Measurements from ENCODE around the gene DYRK1A. TPM values are rescaled to one million over a fixed set of nuclear protein-coding genes. Genes with fewer than 3 reads are reported as not detected.

Gene DYRK1A
- total RNA-seq, 1 experiment from 2014 or later: 48.7 TPM

DNA sequence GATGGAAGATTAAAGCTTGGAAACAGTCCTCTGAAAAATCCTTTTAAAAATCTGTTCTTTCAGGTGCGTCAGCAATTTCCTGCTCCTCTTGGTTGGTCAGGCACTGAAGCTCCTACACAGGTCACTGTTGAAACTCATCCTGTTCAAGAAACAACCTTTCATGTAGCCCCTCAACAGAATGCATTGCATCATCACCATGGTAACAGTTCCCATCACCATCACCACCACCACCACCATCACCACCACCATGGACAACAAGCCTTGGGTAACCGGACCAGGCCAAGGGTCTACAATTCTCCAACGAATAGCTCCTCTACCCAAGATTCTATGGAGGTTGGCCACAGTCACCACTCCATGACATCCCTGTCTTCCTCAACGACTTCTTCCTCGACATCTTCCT is 145.3 kb downstream of the DYRK1A start:
- CTCF ChIA-PET: no interaction called here

DNA sequence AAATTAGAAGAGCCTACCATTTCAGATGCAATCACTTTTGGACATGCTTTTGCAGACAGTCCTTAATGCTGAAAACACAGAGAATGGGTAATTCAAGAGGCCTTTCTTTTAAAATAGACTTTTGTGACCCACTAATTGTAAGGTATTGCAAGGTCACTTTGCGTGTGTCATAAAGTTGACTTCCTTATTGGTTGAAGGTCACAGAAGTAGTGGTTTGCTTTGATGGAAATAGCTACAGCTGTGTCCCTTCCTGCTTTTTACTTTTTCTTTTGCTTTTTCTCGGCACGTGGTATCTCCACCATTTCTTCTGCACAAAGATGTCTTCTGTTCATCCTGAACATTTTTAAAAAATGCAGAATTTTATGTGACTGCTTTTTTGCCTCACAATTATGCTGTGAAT is 146.8 kb downstream of the DYRK1A start:
- TF ChIP-seq EZH2 (IDR thresholded peaks at IDR 0.05; ENCODE audit: low read length, unreplicated experiment) (no peak), EZH2phosphoT487 (IDR thresholded peaks at IDR 0.05; ENCODE audit: borderline replicate concordance, low read length) (no peak)
- TF ChIP-seq, protein P1, sequence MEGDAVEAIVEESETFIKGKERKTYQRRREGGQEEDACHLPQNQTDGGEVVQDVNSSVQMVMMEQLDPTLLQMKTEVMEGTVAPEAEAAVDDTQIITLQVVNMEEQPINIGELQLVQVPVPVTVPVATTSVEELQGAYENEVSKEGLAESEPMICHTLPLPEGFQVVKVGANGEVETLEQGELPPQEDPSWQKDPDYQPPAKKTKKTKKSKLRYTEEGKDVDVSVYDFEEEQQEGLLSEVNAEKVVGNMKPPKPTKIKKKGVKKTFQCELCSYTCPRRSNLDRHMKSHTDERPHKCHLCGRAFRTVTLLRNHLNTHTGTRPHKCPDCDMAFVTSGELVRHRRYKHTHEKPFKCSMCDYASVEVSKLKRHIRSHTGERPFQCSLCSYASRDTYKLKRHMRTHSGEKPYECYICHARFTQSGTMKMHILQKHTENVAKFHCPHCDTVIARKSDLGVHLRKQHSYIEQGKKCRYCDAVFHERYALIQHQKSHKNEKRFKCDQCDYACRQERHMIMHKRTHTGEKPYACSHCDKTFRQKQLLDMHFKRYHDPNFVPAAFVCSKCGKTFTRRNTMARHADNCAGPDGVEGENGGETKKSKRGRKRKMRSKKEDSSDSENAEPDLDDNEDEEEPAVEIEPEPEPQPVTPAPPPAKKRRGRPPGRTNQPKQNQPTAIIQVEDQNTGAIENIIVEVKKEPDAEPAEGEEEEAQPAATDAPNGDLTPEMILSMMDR (conservative IDR thresholded peaks at IDR 0.05; ENCODE audit: low read depth, low read length): no peak

More for the DNA sequence above, 145.3 kb downstream of the DYRK1A start:
- no peaks in the 10 kb centered on the region for H4K20me1 ChIP-seq (ENCODE audit: low read length)
- no peak overlapping the region for H3K4me3 ChIP-seq (ENCODE audit: low read length)
- H3F3A ChIP-seq (ENCODE audit: low read length, unreplicated experiment): no peaks in the 10 kb centered on the region
- POLR2A ChIA-PET (ENCODE audit: unreplicated experiment): no interaction called here
- H3K27ac ChIP-seq (ENCODE audit: low read length): no peak overlapping the region
- no TSS peak for BruUV-seq (replicated peaks)
- intact Hi-C loops (cut with micrococcal nuclease): no loop called here
- H3K9ac ChIP-seq (ENCODE audit: low read length): no peak overlapping the region
- peaks cover 70% of the 10 kb centered on the region for H3K36me3 ChIP-seq (ENCODE audit: low read depth, low read length)
- H3K27me3 ChIP-seq (ENCODE audit: low read length): no peaks in the 10 kb centered on the region
- TF ChIP-seq EZH2phosphoT487 (IDR thresholded peaks at IDR 0.05; ENCODE audit: borderline replicate concordance, low read length) (no peak), EZH2 (IDR thresholded peaks at IDR 0.05; ENCODE audit: low read length, unreplicated experiment) (no peak)
- TF ChIP-seq, protein P1 (conservative IDR thresholded peaks at IDR 0.05; ENCODE audit: low read depth, low read length): no peak
- H3K79me2 ChIP-seq (ENCODE audit: low read length): no peaks in the 10 kb centered on the region
- H3K9me2 ChIP-seq (replicated peaks; ENCODE audit: low read length): no peaks in the 10 kb centered on the region
- no peak overlapping the region for H2AFZ ChIP-seq (ENCODE audit: low read length)
- DNase-seq (no peak), ATAC-seq (no peak)
- no peak overlapping the region for H3K4me2 ChIP-seq (ENCODE audit: low read length)
- H3K4me1 ChIP-seq (ENCODE audit: insufficient read depth, low read length): no peaks in the 10 kb centered on the region
- H3K9me3 ChIP-seq (ENCODE audit: low read length): no peaks in the 10 kb centered on the region

DNA sequence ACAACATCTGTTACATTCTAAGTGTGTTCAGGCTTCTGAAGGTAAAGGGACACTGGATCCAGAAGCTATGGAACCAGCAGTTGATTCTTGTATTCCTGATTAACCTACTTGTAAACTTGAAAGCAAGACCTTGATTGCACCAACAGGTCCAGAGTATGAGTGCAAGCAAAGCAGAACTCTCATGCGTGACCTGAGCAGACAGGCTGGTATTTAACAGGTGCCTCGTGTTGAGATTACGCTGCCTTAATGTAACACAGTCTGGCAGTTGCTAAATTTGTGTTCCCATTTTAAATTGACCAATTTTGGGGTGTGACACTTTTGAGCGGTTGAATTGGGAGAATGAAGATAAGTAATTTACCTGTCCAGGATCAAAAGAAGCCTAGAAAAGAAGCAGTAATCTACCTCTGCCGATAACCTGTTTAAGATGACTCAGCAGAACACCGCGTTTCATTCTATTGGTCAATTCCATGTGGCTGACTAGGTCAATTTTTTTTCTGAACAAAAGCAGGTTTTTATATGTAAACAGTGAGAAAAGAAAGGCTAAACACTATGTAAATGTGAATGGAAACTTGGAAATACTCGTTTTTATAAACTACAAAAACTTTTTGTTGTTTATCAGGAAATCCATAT is 147.6 kb downstream of the DYRK1A start:
- Histone ChIP-seq H4K20me1 (ENCODE audit: low read length) (no peaks in the 10 kb centered on the region), H2AFZ (ENCODE audit: low read length) (no peak overlapping the region), H3K4me3 (ENCODE audit: low read length) (no peak overlapping the region), H3K4me2 (ENCODE audit: low read length) (no peak overlapping the region), H3K9me2 (replicated peaks; ENCODE audit: low read length) (no peaks in the 10 kb centered on the region), H3K27ac (ENCODE audit: low read length) (no peak overlapping the region), H3K9me3 (ENCODE audit: low read length) (no peaks in the 10 kb centered on the region), H3F3A (ENCODE audit: low read length, unreplicated experiment) (no peaks in the 10 kb centered on the region), H3K79me2 (ENCODE audit: low read length) (no peaks in the 10 kb centered on the region), H3K27me3 (ENCODE audit: low read length) (no peaks in the 10 kb centered on the region), H3K9ac (ENCODE audit: low read length) (no peak overlapping the region), H3K36me3 (ENCODE audit: low read depth, low read length) (peaks cover 61% of the 10 kb centered on the region), H3K4me1 (ENCODE audit: insufficient read depth, low read length) (no peaks in the 10 kb centered on the region)
- DNase-seq (no peak), ATAC-seq (no peak)
- TF ChIP-seq, protein P1 (conservative IDR thresholded peaks at IDR 0.05; ENCODE audit: low read depth, low read length): no peak
- TF ChIP-seq EZH2 (IDR thresholded peaks at IDR 0.05; ENCODE audit: low read length, unreplicated experiment) (no peak), EZH2phosphoT487 (IDR thresholded peaks at IDR 0.05; ENCODE audit: borderline replicate concordance, low read length) (no peak)
- ChIA-PET POLR2A (ENCODE audit: unreplicated experiment) (no interaction called here), CTCF (interaction anchor here (0.6 to 0.7 kb wide), 2 partner anchors 69 to 427 kb away, joined by 3 to 4 read pairs; no protein-coding TSS in a partner anchor)
- no TSS peak for BruUV-seq (replicated peaks)
- intact Hi-C loops (cut with micrococcal nuclease): no loop called here

More for the DNA sequence above, 146.8 kb downstream of the DYRK1A start:
- H3K36me3 ChIP-seq (ENCODE audit: low read depth, low read length): peaks cover 67% of the 10 kb centered on the region
- no peak overlapping the region for H3K27ac ChIP-seq (ENCODE audit: low read length)
- H3K4me3 ChIP-seq (ENCODE audit: low read length): no peak overlapping the region
- ATAC-seq: no peak
- H2AFZ ChIP-seq (ENCODE audit: low read length): no peak overlapping the region
- ChIA-PET CTCF (interaction anchor here (0.6 to 0.7 kb wide), 2 partner anchors 70 to 426 kb away, joined by 3 to 4 read pairs; no protein-coding TSS in a partner anchor), POLR2A (ENCODE audit: unreplicated experiment) (no interaction called here)
- DNase-seq: no peak
- H3K79me2 ChIP-seq (ENCODE audit: low read length): no peaks in the 10 kb centered on the region
- no peaks in the 10 kb centered on the region for H3F3A ChIP-seq (ENCODE audit: low read length, unreplicated experiment)
- H3K9ac ChIP-seq (ENCODE audit: low read length): no peak overlapping the region
- no peaks in the 10 kb centered on the region for H3K9me2 ChIP-seq (replicated peaks; ENCODE audit: low read length)
- BruUV-seq (replicated peaks): no TSS peak
- intact Hi-C loops (cut with micrococcal nuclease): no loop called here
- H4K20me1 ChIP-seq (ENCODE audit: low read length): no peaks in the 10 kb centered on the region
- H3K4me1 ChIP-seq (ENCODE audit: insufficient read depth, low read length): no peaks in the 10 kb centered on the region
- H3K9me3 ChIP-seq (ENCODE audit: low read length): no peaks in the 10 kb centered on the region
- no peaks in the 10 kb centered on the region for H3K27me3 ChIP-seq (ENCODE audit: low read length)
- H3K4me2 ChIP-seq (ENCODE audit: low read length): no peak overlapping the region
